GM19043 (cell line): ENCODE results near the gene PGF.
A peak's percentile ranks its signal among the peaks of the same experiment; 100 is the strongest.
"Not testable (repeated sequence)": the region's sequence is repeated elsewhere in the genome, so short reads cannot be mapped to it uniquely, and the experiment has no call there.

Experiments
- ATAC-seq: cut with Tn5 transposase; IDR thresholded peaks from one replicate; pipeline ENCODE4 v1.9.1; 2021; ENCODE audit warnings: low read depth; ENCODE audit not compliant: unreplicated experiment

PGF gene

DNA sequence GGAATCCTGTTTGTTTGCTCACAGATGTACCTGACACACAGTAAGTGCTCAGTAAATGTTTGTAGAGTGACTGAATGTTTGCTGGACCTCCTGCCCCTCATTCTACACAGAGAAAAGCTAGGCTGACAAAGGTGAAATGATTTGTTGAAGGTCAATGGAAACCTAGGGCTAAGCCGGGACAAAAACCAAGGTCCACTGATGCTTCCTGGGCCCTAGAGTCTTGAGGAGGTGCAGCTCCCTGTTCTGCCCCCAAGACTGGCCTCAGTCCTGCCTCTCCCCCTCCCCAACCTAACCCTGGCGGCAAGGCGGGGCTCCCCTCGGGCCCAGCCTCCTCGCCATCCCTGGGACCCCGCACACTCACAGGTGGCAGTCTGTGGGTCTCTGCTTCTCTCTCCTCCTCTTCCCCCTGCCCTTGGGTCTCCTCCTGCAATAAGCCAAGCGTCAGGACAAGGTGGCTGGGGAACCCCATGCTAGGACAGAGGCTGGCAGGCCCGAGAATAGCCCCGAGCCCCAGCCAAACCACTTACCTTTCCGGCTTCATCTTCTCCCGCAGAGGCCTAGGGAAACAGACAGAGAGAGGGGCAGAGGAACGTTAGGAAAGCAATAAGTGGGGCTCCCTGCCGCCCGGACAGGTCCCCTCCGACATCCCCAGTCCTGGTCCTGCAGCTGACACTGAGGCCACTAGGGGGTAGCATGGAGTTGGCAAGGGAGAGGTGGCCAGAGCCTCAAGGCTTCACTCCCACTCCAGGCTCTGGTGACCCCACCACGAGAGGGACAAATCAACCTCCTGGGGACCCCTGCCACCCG is 9.3 kb downstream of the PGF start:
- ATAC-seq = no peak

DNA sequence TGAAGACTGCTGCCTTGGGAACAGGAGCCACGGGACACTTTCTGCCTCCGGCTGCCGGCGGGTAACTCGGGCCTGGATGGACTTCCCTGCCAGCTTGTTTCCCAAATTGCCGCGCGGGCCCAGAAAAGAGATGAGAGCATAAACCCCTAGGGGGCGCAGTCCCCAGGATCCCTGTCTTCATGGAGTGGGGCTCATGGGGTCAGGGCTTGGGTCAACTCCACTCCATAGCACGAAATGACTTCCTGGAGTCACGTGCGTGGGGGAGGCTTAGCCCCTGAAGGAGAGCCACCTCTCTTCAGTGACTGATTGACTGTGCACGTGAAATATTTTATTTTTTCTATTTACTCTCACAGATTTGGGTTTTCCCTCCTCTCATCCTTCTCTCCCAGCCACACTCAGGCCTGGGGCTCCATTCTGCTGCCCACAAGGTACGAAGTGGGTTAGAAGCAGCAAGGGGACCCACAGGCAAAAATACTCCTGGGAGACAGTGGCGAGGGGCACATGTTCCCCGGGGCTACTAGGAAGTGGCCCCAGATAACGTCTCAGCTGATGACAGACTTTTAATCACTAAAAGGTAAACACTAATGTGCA is 10.0 kb downstream of the PGF start:
- ATAC-seq = no peak

- ATAC-seq = no peak
Measured at GRCh38 chr14:74942608-74943007, 12.8 kb downstream of the PGF start.

GRCh38 chr14:74942181-74942580 is 13.2 kb downstream of the PGF start:
- ATAC-seq = no peak

DNA sequence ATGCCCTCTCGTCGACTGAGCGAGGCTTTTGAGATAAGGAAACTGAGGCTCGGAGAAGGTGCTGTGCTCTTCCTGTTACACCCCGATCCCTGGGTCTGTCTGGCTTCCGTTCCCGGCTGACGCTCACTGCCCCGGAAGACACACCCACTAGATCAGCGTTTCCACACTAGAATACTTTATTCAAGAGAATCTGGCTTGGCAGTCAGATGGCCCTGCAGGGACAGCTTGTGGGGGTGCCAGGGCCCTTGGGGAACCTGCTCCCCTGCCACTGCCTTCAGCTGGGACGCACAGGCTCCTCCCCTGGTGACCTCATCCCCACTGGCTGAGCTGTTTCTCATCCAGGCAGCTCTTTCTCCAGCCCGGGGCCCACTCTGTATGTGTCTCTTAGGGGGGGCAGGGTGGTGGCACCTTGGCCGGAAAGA is 13.7 kb downstream of the PGF start:
- peak; percentile 50 for ATAC-seq

GRCh38 chr14:74940956-74941565 is 14.3 kb downstream of the PGF start:
- ATAC-seq = no peak

DNA sequence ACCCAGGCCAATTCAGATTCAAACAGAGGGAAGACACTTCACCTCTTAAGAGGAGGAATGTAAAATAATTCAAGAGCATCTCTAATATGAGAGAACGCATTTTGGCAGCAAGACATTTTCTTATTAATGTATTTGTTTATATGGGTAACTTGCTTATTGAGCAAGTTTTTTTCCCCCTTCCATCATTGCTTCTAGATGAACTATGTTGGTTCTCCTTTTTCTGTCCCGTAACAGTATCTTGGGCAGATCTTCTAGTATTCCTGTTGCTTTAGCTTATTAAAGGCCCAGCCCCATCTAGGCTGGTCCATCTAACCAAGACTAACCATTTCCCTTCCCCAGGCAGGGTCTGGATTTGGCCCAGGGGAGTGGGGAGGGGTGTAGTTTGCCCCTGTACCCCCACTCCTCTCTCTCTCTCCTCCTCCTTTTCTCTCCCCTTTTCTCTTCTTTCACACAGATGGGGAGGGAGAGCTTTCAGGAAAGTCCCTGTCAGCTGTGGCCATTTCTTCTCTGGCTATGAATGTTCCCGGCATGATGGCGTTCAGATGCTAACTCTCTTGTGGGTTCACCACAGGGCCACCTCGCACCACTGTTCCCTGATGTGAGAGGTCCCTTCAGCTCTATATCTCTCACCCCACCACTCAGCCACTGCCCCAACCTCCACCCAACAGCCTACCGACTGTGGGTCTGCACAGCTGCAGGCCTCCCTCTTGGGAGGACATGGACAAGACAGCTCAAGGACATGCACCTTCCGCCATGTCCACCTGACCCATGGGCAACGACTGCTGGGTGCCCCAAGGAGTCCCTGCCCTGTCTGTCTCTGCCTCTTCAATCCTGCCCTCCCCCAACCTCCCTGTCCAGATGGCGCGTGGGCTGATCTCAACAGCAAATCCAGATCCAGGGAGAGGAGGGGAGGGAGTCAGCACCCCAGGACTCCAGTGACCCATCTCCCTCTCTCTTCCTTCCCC is 16.6 kb downstream of the PGF start:
- no peak for ATAC-seq

- no peak for ATAC-seq
Measured at GRCh38 chr14:74937171-74937570, 18.2 kb downstream of the PGF start.

- ATAC-seq = no peak
Measured at GRCh38 chr14:74936731-74937130, 18.7 kb downstream of the PGF start.

DNA sequence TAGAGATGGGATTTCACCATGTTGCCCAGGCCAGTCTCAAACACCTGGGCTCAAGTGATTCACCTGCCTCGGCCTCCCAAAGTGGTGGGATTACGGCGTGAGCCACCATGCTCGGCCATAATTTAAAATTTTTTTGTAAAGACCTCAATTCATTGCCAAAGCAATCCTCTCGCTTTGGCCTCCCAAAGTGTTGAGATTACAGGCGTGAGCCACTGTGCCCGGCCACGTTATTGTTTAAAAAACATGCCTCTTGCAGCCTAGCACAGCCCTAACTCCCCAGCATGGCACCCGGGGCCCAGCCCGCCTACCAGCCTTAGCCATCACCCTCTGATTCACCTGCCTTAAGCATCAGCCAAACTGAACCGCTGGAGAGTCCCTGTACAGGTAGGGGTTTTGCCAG is 19.2 kb downstream of the PGF start:
- no peak for ATAC-seq

- ATAC-seq = no peak
Measured at GRCh38 chr14:74935360-74935680, 20.1 kb downstream of the PGF start.

GRCh38 chr14:74934476-74935359 is 20.7 kb downstream of the PGF start:
- no peak for ATAC-seq

DNA sequence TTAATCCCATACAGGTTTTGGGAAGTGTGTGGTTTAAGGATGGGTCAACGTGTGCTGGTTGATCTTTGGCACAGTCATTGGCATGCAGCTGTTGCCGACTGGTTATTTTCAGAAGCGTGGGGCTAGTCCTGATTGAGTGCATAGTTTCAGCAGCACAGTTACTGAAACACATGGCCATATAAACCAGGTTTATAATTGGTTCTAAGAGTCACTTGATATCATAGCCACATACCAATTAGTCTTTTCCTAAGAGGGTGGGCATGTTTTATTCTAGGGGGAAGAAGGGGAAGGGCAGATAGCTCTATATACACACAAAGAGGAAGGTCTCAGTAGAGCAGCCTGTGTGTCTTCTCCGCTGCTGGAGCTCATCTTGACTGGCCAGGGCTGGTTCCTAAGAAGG is 21.4 kb downstream of the PGF start:
- ATAC-seq = no peak

DNA sequence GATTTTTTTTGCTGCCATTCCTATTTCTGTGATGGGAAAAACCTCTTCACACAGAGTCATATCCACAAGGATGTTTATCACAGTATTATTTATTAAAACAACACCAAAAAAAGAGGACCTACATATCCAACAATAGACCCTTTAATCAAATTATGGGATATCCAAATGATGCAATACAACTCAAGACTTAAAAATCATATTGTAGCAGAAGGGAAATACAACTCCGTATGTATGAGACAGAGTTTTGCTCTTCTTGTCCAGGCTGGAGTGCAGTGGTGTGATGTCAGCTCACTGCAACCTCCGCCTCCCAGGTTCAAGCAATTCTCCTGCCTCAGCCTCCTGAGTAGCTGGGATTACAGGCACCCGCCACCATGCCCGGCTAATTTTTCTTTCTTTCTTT is 22.5 kb downstream of the PGF start:
- ATAC-seq = not testable (repeated sequence)

- no peak for ATAC-seq
Measured at GRCh38 chr14:74932401-74932901, 22.9 kb downstream of the PGF start.

GRCh38 chr14:74931744-74932143 is 23.7 kb downstream of the PGF start:
- ATAC-seq = not testable (repeated sequence)

DNA sequence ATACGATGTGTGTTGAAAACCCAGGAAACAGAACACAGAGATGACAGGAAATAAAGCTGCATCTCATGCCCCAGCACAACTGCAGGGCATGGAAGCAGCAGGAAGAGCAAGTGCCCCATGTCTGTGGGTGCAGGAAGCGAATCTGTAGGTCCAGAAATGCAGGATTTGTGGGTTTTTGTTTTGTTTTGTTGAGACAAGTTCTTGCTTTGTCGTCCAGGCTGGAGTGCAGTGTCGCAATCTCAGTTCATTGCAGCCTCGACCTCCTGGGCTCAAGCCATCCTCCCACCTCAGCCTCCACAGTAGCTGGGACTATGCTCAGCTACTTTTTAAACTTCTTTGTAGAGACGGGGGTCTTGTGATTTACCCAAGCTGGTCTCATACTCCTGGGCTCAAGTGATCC is 26.2 kb downstream of the PGF start:
- no peak for ATAC-seq

DNA sequence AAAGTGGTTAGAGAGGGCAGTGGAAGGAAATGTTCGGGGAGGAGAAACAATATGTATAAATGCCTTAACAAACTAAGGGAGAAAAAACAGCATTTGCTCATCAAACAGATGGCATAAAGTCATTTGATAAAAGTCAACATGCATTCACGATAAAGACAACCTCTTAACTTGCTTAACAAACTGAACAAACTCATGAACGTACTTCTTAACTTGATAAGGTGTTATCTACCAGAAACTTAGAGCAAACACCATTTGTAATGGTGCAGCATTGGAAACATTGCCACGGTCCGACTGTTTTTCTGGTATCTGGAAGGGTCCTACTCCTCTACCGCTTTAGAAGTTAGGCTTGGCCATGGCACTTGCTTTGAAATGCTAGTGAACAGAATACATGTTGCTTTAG is 28.2 kb downstream of the PGF start:
- no peak for ATAC-seq

GRCh38 chr14:74924061-74924460 is 31.3 kb downstream of the PGF start:
- no peak for ATAC-seq
